ENCODE measurements around the gene HPCAL4. TPM values are rescaled to one million over a fixed set of nuclear protein-coding genes. Genes with fewer than 3 reads are reported as not detected.

Gene HPCAL4
- total RNA-seq, 1 donor from 2014 or later, result 0.13 TPM

DNA sequence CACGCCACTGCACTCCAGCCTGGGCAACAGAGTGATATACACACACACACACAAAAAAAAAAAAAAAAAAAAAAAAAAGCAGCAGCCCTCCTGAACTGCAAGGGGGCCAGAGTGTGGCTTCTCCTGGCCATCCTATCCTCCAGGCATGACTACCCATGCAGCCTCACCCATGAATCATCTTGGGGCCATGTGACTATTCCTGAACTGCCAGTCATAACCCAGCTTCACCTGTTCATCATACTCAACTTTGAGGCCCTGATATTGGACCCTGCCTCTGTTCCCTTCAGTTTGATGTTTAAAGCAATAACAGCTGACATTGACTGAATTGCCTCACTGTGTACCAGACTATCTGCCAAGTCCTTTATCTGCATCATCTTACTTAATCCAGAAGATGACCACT lies 2.8 kb upstream of the HPCAL4 start:
- Histone ChIP-seq H2AFZ (replicated peaks) (no peak overlapping the region), H3K4me3 (no peak overlapping the region), H3K27me3 (peaks cover 100% of the 10 kb centered on the region), H3K36me3 (no peaks in the 10 kb centered on the region), H3F3A (ENCODE audit: low read depth) (no peaks in the 10 kb centered on the region), H4K20me1 (ENCODE audit: low read depth) (peaks cover 36% of the 10 kb centered on the region), H3K79me2 (ENCODE audit: low read depth) (no peaks in the 10 kb centered on the region), H3K4me1 (peaks cover 7% of the 10 kb centered on the region), H3K4me2 (no peak overlapping the region), H3K9me3 (ENCODE audit: low read depth) (no peaks in the 10 kb centered on the region), H3K27ac (no peak overlapping the region), H3K9ac (no peak overlapping the region)
- H3K36me3 Mint-ChIP-seq, result no peaks in the 10 kb centered on the region
- H3K4me3 Mint-ChIP-seq, result no peak overlapping the region
- H3K27ac Mint-ChIP-seq, result no peak overlapping the region
- TF ChIP-seq, protein P1, sequence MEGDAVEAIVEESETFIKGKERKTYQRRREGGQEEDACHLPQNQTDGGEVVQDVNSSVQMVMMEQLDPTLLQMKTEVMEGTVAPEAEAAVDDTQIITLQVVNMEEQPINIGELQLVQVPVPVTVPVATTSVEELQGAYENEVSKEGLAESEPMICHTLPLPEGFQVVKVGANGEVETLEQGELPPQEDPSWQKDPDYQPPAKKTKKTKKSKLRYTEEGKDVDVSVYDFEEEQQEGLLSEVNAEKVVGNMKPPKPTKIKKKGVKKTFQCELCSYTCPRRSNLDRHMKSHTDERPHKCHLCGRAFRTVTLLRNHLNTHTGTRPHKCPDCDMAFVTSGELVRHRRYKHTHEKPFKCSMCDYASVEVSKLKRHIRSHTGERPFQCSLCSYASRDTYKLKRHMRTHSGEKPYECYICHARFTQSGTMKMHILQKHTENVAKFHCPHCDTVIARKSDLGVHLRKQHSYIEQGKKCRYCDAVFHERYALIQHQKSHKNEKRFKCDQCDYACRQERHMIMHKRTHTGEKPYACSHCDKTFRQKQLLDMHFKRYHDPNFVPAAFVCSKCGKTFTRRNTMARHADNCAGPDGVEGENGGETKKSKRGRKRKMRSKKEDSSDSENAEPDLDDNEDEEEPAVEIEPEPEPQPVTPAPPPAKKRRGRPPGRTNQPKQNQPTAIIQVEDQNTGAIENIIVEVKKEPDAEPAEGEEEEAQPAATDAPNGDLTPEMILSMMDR (IDR thresholded peaks at IDR 0.05), result no peak
- no peak for TF ChIP-seq EZH2 (IDR thresholded peaks at IDR 0.05)
- TF ChIP-seq EZH2phosphoT487 (IDR thresholded peaks at IDR 0.05), result no peak
- peaks cover 23% of the 10 kb centered on the region for H3K4me1 Mint-ChIP-seq
- H3K9me3 Mint-ChIP-seq, result no peaks in the 10 kb centered on the region
- DNase-seq (ENCODE audit: low spot score), result no peak
- peaks cover 43% of the 10 kb centered on the region for H3K27me3 Mint-ChIP-seq (ENCODE audit: insufficient read depth, low read depth)

- Mint-ChIP-seq H3K4me1 (peaks cover 31% of the 10 kb centered on the region), H3K9me3 (no peaks in the 10 kb centered on the region), H3K27ac (no peak overlapping the region), H3K4me3 (peak overlapping the region; percentile 75), H3K36me3 (no peaks in the 10 kb centered on the region), H3K27me3 (ENCODE audit: insufficient read depth, low read depth) (peaks cover 45% of the 10 kb centered on the region)
- peak; percentile 70 for DNase-seq (ENCODE audit: low spot score)
- Histone ChIP-seq H2AFZ (replicated peaks) (peak overlapping the region; percentile 11), H3K9me3 (ENCODE audit: low read depth) (no peaks in the 10 kb centered on the region), H3K4me3 (peak overlapping the region; percentile 32), H3K79me2 (ENCODE audit: low read depth) (no peaks in the 10 kb centered on the region), H3K27me3 (peaks cover 100% of the 10 kb centered on the region), H3F3A (ENCODE audit: low read depth) (no peaks in the 10 kb centered on the region), H3K4me2 (peak overlapping the region; percentile 74), H3K27ac (no peak overlapping the region), H3K36me3 (no peaks in the 10 kb centered on the region), H3K9ac (no peak overlapping the region), H4K20me1 (ENCODE audit: low read depth) (peaks cover 36% of the 10 kb centered on the region), H3K4me1 (peaks cover 7% of the 10 kb centered on the region)
- TF ChIP-seq, protein P1 (IDR thresholded peaks at IDR 0.05), result no peak
- peak; percentile 94 for TF ChIP-seq EZH2 (IDR thresholded peaks at IDR 0.05)
- peak; percentile 81 for TF ChIP-seq EZH2phosphoT487 (IDR thresholded peaks at IDR 0.05)
Measured at GRCh38 chr1:39692152-39693074, 1.2 kb upstream of the HPCAL4 start.

- DNase-seq (ENCODE audit: low spot score), result no peak
- peaks cover 100% of the 10 kb centered on the region for H3K27me3 ChIP-seq
- Mint-ChIP-seq H3K4me1 (peaks cover 31% of the 10 kb centered on the region), H3K27me3 (ENCODE audit: insufficient read depth, low read depth) (peaks cover 43% of the 10 kb centered on the region), H3K36me3 (no peaks in the 10 kb centered on the region), H3K4me3 (peak overlapping the region; percentile 72), H3K27ac (no peak overlapping the region), H3K9me3 (no peaks in the 10 kb centered on the region)
- H3K4me2 ChIP-seq, result peak overlapping the region; percentile 74
- no peak overlapping the region for H3K9ac ChIP-seq
- no peaks in the 10 kb centered on the region for H3K36me3 ChIP-seq
- H3F3A ChIP-seq (ENCODE audit: low read depth), result no peaks in the 10 kb centered on the region
- no peak overlapping the region for H2AFZ ChIP-seq (replicated peaks)
- H3K79me2 ChIP-seq (ENCODE audit: low read depth), result no peaks in the 10 kb centered on the region
- H3K4me1 ChIP-seq, result peaks cover 7% of the 10 kb centered on the region
- no peak overlapping the region for H3K27ac ChIP-seq
- TF ChIP-seq, protein P1 (IDR thresholded peaks at IDR 0.05), result no peak
- TF ChIP-seq EZH2phosphoT487 (IDR thresholded peaks at IDR 0.05) (peak; percentile 3), EZH2 (IDR thresholded peaks at IDR 0.05) (peak; percentile 3)
- peak overlapping the region; percentile 32 for H3K4me3 ChIP-seq
- peaks cover 36% of the 10 kb centered on the region for H4K20me1 ChIP-seq (ENCODE audit: low read depth)
- no peaks in the 10 kb centered on the region for H3K9me3 ChIP-seq (ENCODE audit: low read depth)
Measured at GRCh38 chr1:39690794-39691382, 345 bp downstream of the HPCAL4 start.

All from neural progenitor cell (in vitro differentiated cells).